ENCODE data around the gene FBXO8. TPM values are rescaled to one million over a fixed set of nuclear protein-coding genes. Genes with fewer than 3 reads are reported as not detected.

FBXO8 gene
- total RNA-seq, 1 donor from 2014 or later = 17.7 TPM

DNA sequence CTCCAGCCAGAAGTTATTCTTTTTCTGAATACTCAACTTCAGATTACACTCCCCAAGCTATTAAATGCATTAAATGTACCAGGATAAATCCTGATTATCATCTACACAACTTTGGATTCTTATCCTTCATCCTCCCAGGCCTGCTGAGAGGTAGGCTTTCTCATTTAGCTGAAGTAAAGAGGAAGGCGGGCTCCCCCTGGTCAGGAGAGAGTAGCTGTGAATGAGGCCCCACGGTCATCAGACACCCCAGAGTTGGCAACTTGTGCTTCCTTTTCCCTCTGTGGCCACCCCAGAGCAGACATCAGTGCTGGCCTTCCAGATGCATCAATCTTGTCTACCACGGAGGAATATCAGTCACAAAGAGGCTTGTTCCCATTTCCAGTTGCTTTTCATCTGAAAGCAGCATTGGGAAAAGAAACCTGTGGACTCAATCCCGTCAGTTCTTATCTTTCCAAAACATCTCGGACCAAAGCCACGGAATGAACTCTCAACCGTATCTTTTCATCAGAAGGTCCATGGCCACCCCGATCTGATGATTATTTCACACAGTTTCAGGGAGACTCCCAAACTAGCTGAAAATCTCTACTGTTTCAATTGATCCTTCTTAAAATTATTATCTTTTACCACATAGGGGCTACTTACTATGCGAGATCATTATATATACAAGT lies 79.2 kb downstream of the FBXO8 start:
- Mint-ChIP-seq H3K4me1 (ENCODE audit: unreplicated experiment) (peaks cover 7% of the 10 kb centered on the region), H3K27ac (no peak overlapping the region), H3K9me3 (no peaks in the 10 kb centered on the region), H3K36me3 (no peaks in the 10 kb centered on the region), H3K4me3 (no peak overlapping the region), H3K27me3 (peaks cover 60% of the 10 kb centered on the region)
- DNase-seq (ENCODE audit: extremely low spot score, unreplicated experiment) = no peak
- TF ChIP-seq, protein P1, sequence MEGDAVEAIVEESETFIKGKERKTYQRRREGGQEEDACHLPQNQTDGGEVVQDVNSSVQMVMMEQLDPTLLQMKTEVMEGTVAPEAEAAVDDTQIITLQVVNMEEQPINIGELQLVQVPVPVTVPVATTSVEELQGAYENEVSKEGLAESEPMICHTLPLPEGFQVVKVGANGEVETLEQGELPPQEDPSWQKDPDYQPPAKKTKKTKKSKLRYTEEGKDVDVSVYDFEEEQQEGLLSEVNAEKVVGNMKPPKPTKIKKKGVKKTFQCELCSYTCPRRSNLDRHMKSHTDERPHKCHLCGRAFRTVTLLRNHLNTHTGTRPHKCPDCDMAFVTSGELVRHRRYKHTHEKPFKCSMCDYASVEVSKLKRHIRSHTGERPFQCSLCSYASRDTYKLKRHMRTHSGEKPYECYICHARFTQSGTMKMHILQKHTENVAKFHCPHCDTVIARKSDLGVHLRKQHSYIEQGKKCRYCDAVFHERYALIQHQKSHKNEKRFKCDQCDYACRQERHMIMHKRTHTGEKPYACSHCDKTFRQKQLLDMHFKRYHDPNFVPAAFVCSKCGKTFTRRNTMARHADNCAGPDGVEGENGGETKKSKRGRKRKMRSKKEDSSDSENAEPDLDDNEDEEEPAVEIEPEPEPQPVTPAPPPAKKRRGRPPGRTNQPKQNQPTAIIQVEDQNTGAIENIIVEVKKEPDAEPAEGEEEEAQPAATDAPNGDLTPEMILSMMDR (conservative IDR thresholded peaks at IDR 0.05) = no peak

DNA sequence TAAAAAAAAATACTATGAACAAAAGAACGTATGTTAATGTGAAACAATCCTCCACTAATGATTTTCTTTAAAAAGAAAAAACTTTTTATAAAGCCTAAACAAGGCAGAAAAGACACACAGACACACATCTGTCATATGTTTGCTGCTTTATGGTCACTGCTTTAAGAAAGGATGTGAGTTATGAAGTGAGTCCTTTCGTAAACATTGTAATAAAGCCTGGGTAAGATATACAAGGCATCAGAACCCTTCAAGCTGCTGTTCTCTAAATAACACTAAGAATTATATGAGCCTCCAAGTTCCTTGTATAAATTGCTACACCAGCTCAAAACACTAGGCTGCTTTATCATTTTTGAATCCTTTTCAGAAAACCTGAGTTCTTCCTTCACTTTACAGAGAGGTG lies 81.6 kb downstream of the FBXO8 start:
- Mint-ChIP-seq H3K4me3 (no peak overlapping the region), H3K36me3 (no peaks in the 10 kb centered on the region), H3K9me3 (no peaks in the 10 kb centered on the region), H3K27me3 (peaks cover 49% of the 10 kb centered on the region), H3K4me1 (ENCODE audit: unreplicated experiment) (peaks cover 7% of the 10 kb centered on the region), H3K27ac (no peak overlapping the region)
- TF ChIP-seq, protein P1 (conservative IDR thresholded peaks at IDR 0.05) = no peak
- no peak for DNase-seq (ENCODE audit: extremely low spot score, unreplicated experiment)

DNA sequence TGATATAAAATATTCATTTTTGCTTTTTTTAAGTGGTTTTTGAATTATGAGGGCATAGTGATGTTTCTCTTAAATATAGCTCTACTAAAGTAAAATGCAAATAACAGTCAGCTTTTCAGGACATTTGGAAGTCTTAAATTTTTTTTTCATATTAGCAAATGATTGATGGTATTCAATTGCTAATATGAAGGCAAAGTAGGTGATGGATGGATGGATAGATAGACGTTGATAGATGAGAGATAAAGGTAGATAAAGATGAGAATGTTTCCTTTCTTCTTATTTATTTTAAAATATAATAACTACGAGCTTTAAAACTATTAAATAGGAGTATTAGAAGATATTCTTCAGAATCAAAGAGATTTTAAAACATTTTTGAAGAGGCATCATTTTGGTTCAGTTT lies 83.7 kb downstream of the FBXO8 start:
- Mint-ChIP-seq H3K4me1 (ENCODE audit: unreplicated experiment) (peaks cover 7% of the 10 kb centered on the region), H3K9me3 (no peaks in the 10 kb centered on the region), H3K36me3 (no peaks in the 10 kb centered on the region), H3K4me3 (no peak overlapping the region), H3K27me3 (peaks cover 34% of the 10 kb centered on the region), H3K27ac (no peak overlapping the region)
- TF ChIP-seq, protein P1 (conservative IDR thresholded peaks at IDR 0.05) = no peak
- DNase-seq (ENCODE audit: extremely low spot score, unreplicated experiment) = no peak

DNA sequence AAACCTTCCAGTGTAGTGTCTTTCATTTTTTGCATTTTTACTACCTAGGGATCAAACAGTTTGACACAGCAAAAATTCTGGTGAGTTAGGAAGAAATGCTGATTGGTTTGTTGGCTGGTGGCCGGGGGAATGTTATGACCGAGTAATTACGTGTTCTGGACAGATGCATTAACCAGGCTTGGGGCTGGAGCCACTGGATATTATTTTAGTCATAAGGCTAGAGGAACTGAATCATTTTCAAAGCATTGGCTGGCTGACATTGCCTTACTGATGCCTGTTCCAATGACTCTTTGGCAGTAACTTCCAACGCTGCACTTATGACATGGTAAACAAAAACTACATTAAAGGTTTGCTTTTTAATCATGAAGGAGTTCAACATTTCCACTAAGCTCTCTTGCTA lies 84.6 kb downstream of the FBXO8 start:
- Mint-ChIP-seq H3K27me3 (peaks cover 26% of the 10 kb centered on the region), H3K36me3 (no peaks in the 10 kb centered on the region), H3K27ac (no peak overlapping the region), H3K4me3 (no peak overlapping the region), H3K9me3 (no peaks in the 10 kb centered on the region), H3K4me1 (ENCODE audit: unreplicated experiment) (no peaks in the 10 kb centered on the region)
- no peak for DNase-seq (ENCODE audit: extremely low spot score, unreplicated experiment)
- TF ChIP-seq, protein P1 (conservative IDR thresholded peaks at IDR 0.05) = no peak

DNA sequence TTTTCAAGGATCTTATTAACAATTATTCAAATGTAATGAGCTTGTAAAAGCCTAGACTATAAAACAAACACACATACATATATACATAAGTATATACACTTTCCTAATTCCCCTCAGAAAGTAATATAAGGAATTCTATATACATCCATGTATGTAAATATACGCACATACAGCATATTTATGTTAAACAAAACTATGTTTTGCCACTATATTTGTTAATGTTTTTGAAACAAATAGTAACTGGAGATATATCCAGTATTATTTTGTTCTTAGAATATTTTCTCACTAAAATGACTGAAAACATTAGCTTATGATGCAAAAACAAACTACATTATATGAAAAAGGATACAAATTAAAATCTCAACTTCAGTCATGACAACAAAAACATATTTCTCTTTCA lies 85.1 kb downstream of the FBXO8 start:
- peaks cover 24% of the 10 kb centered on the region for H3K27me3 Mint-ChIP-seq
- H3K36me3 Mint-ChIP-seq = no peaks in the 10 kb centered on the region

More for the DNA sequence above, 85.1 kb downstream of the FBXO8 start:
- TF ChIP-seq, protein P1 (conservative IDR thresholded peaks at IDR 0.05) = no peak
- Mint-ChIP-seq H3K4me1 (ENCODE audit: unreplicated experiment) (no peaks in the 10 kb centered on the region), H3K4me3 (no peak overlapping the region), H3K27ac (no peak overlapping the region), H3K9me3 (no peaks in the 10 kb centered on the region)
- DNase-seq (ENCODE audit: extremely low spot score, unreplicated experiment) = no peak

Data from type B pancreatic cell (in vitro differentiated cells).